HepG2 (cell line): ENCODE results near the gene INPP1. TPM values are rescaled to one million over a fixed set of nuclear protein-coding genes. Genes with fewer than 3 reads are reported as not detected.

Source experiments
- ATAC-seq: fragments of 200-7000 bp; cut with Tn5 transposase; 3 replicates; pipeline ENCODE4 v1.9.1; 2020; ENCODE audit warnings: mild to moderate bottlenecking, moderate library complexity
- BruUV-seq: library from RNA; stranded (reverse); fragments of 400-500 nt; replicated peaks from 2 replicates; lab custom pipeline; 2021; lab: Mats Ljungman, UMichigan
- CTCF ChIA-PET: fragments of 300-600 bp; formaldehyde crosslinking; extraction: SDS; loops from one replicate; lab custom pipeline; 2021; ENCODE audit warnings: low total read pairs, inconsistent platforms, low intra/inter-chr PET ratio; lab: Yijun Ruan, JAX
- POLR2A ChIA-PET: fragments of 350-600 bp; sonication (Branson Sonifier 250); formaldehyde crosslinking; loops from one replicate; lab custom pipeline; 2020; ENCODE audit warnings: antibody characterized with exemption, inconsistent platforms; lab: Yijun Ruan, JAX
- DNase-seq: peaks from one replicate; pipeline ENCODE4 v3.0.0-alpha.2; 2015; ENCODE audit warnings: low spot score
- FAIRE-seq: peaks from 3 replicates; lab custom pipeline; 2011; peaks lifted over from hg19 to GRCh38; lab: Jason Lieb, UNC
- H2AFZ ChIP-seq: one replicate; pipeline ENCODE4 v1.6.1; 2011; ENCODE audit warnings: low read length, inconsistent platforms
- H3K27ac ChIP-seq: fragments of 300-600 bp; 3 replicates; pipeline ENCODE4 v1.8.0; 2011; ENCODE audit warnings: mixed run types, mild to moderate bottlenecking, mixed read lengths, low read length, inconsistent platforms; ENCODE audit not compliant: insufficient read depth; ENCODE audit errors: extremely low read length
- H3K27me3 ChIP-seq, 2 experiments: fragments of 200-600 bp in 1 of 2; 2 replicates in 1 of 2; 3 replicates in 1 of 2; pipeline versions ENCODE4 v1.6.0 to v1.8.0; 2011; ENCODE audit warnings: low read length in 2 of 2, mild to moderate bottlenecking in 2 of 2, moderate library complexity in 2 of 2, inconsistent platforms in 1 of 2; ENCODE audit not compliant: insufficient read depth in 2 of 2, control insufficient read depth in 1 of 2
- H3K36me3 ChIP-seq, 2 experiments: fragments of 200-600 bp in 1 of 2; replicated peaks in 1 of 2; 2 replicates in 1 of 2; 3 replicates in 1 of 2; pipeline versions ENCODE4 v1.5.1 to v1.8.0; 2011; ENCODE audit warnings: low read length in 2 of 2, inconsistent platforms in 1 of 2; ENCODE audit not compliant: insufficient read depth in 2 of 2, control insufficient read depth in 1 of 2
- H3K4me1 ChIP-seq: 2 replicates; pipeline ENCODE4 v1.5.1; 2012; ENCODE audit warnings: low read length, inconsistent platforms; ENCODE audit not compliant: insufficient read depth
- H3K4me2 ChIP-seq: 2 replicates; pipeline ENCODE4 v1.6.0; 2011; ENCODE audit warnings: low read depth, low read length, inconsistent platforms
- H3K4me3 ChIP-seq, 3 experiments: fragments of 200-600 bp in 1 of 3; sonication (generic), shearing (Covaris generic) in 1 of 3; replicated peaks in 1 of 3; 2 replicates each; pipeline ENCODE4 v1.5.1; 2011 to 2016; ENCODE audit warnings: low read length in 3 of 3, inconsistent platforms in 2 of 3, low read depth in 2 of 3, mild to moderate bottlenecking in 2 of 3, control low read depth in 1 of 3, mixed read lengths in 1 of 3; ENCODE audit not compliant: insufficient read depth in 1 of 3
- H3K79me2 ChIP-seq: one replicate; pipeline ENCODE4 v1.6.1; 2011; ENCODE audit warnings: low read length, inconsistent platforms; ENCODE audit not compliant: insufficient read depth
- H3K9ac ChIP-seq: 2 replicates; pipeline ENCODE4 v1.6.0; 2011; ENCODE audit warnings: mild to moderate bottlenecking, low read depth, low read length, inconsistent platforms; ENCODE audit not compliant: insufficient read depth
- H3K9me3 ChIP-seq: 2 replicates; pipeline ENCODE4 v1.5.1; 2012; ENCODE audit warnings: mild to moderate bottlenecking, low read length
- H4K20me1 ChIP-seq: 2 replicates; pipeline ENCODE4 v1.6.0; 2011; ENCODE audit warnings: inconsistent platforms, mild to moderate bottlenecking, low read length, moderate library complexity; ENCODE audit not compliant: insufficient read depth
- ERF ChIP-seq: IDR thresholded peaks from 2 replicates; pipeline ENCODE4 v1.6.1; 2018; ENCODE audit warnings: missing biosample characterization, missing genetic modification reagents
- GMEB2 ChIP-seq: IDR thresholded peaks from 2 replicates; pipeline ENCODE4 v1.6.1; 2016; ENCODE audit warnings: missing biosample characterization, missing genetic modification reagents, low read depth
- HOXA5 ChIP-seq: sonication (generic); formaldehyde crosslinking; IDR thresholded peaks from 2 replicates; pipeline ENCODE4 v1.4.0; 2020; ENCODE audit warnings: missing genetic modification reagents
- KLF12 ChIP-seq: sonication (generic); formaldehyde crosslinking; IDR thresholded peaks from 2 replicates; pipeline ENCODE4 v1.4.0; 2020; ENCODE audit warnings: missing genetic modification reagents, borderline replicate concordance
- RAD51 ChIP-seq: fragments of 450-650 bp; IDR thresholded peaks from 2 replicates; pipeline ENCODE4 v1.6.1; 2016; ENCODE audit warnings: borderline replicate concordance
- RORA ChIP-seq: sonication (generic); formaldehyde crosslinking; IDR thresholded peaks from 2 replicates; pipeline ENCODE4 v1.5.0; 2020; ENCODE audit warnings: mild to moderate bottlenecking, missing genetic modification reagents, moderate library complexity
- TBX3 ChIP-seq: fragments of 450-650 bp; IDR thresholded peaks from 2 replicates; pipeline ENCODE4 v1.6.1; 2017; ENCODE audit warnings: antibody characterized with exemption, mild to moderate bottlenecking, inconsistent platforms, borderline replicate concordance
- TGIF2 ChIP-seq: IDR thresholded peaks from 2 replicates; pipeline ENCODE4 v1.6.1; 2016; ENCODE audit warnings: control low read depth, missing compliant biosample characterization
- ZNF101 ChIP-seq: sonication (generic); formaldehyde crosslinking; IDR thresholded peaks from 2 replicates; pipeline ENCODE4 v1.4.0; 2020; ENCODE audit warnings: mild to moderate bottlenecking, low read depth, missing genetic modification reagents, borderline replicate concordance
- ZNF720 ChIP-seq: sonication (generic); formaldehyde crosslinking; IDR thresholded peaks from 2 replicates; pipeline ENCODE4 v1.4.0; 2020; ENCODE audit warnings: missing genetic modification reagents
- ZNF782 ChIP-seq: sonication (generic); formaldehyde crosslinking; IDR thresholded peaks from 2 replicates; pipeline ENCODE4 v1.4.0; 2020; ENCODE audit warnings: missing genetic modification reagents, mild to moderate bottlenecking, borderline replicate concordance
- WGBS: methylation state at CpG from one replicate; pipeline ENCODE4 v1.1.6; 2017; ENCODE audit warnings: low lambda C conversion rate; 5-methylcytosine and 5-hydroxymethylcytosine counted together
- in situ Hi-C: cut with HindIII; loops from 2 replicates; pipeline ENCODE4 v1.10.0; 2017; ENCODE audit warnings: low pct_unique_long_range_greater_than_20kb; ENCODE audit not compliant: extremely low pct_ligation_motif_present
- intact Hi-C: fragments of 100-400 bp; cut with micrococcal nuclease; formaldehyde crosslinking; loops from one replicate; pipeline ENCODE4 v1.10.0; 2022; ENCODE audit not compliant: unreplicated experiment
- polyA plus RNA-seq, 8 experiments: library from polyadenylated mRNA; depleted of rRNA in 3 of 8; stranded (reverse) in 7 of 8; unstranded in 1 of 8; fragments of >200 nt; fragmentation: Illumina TruSeq in 4 of 8; extraction: Trizol in 4 of 8; gene quantifications; 2 replicates each; pipeline versions ENCODE4 v1.2.1 to v1.2.3, GENCODE V29; 2011 to 2016; ENCODE audit warnings: low read depth in 4 of 8, missing spikeins in 1 of 8, mixed read lengths in 1 of 8; ENCODE audit not compliant: insufficient read depth in 1 of 8
- total RNA-seq, 5 experiments: library from RNA; depleted of rRNA; stranded (reverse); fragments of >200 nt; fragmentation: Illumina TruSeq; extraction: Trizol; gene quantifications; 2 replicates each; pipeline ENCODE4 v1.2.3, GENCODE V29; 2016; ENCODE audit warnings: low read depth in 1 of 5
- TF ChIP-seq, protein P1 (sequence below): sonication (generic); formaldehyde crosslinking; IDR thresholded peaks from 2 replicates; pipeline ENCODE4 v1.5.0; 2020; ENCODE audit warnings: missing genetic modification reagents, mild to moderate bottlenecking, borderline replicate concordance
- TF ChIP-seq, protein P2 (sequence below): sonication (generic); formaldehyde crosslinking; IDR thresholded peaks from 2 replicates; pipeline ENCODE4 v1.4.0; 2020; ENCODE audit warnings: mild to moderate bottlenecking, missing genetic modification reagents

The INPP1 gene
- total and polyA plus RNA-seq, 2 of the 13 experiments (the other 11 are each of a cell fraction or from before 2014, with no cell fraction given): 10.0 to 13.3 TPM

- Histone ChIP-seq H4K20me1 (no peaks in the 10 kb centered on the region), H3K4me1 (0 out of 2 replicates have a peak, but pooled peaks cover 6% of the 10 kb centered on the region), H3K27ac (no peak overlapping the region), H3K79me2 (no peaks in the 10 kb centered on the region), H3K9me3 (no peaks in the 10 kb centered on the region), H3K4me3 (no peak overlapping the region), H3K4me2 (no peak overlapping the region), H3K9ac (no peak overlapping the region), H3K36me3 (no peaks in the 10 kb centered on the region), H2AFZ (no peak overlapping the region), H3K27me3 (no peaks in the 10 kb centered on the region; a peak in 1 of 5 replicates)
- ChIA-PET POLR2A (no interaction called here), CTCF (no interaction called here)
- in situ Hi-C loops (no loop called here), intact Hi-C loops (no loop called here)
- DNase-seq: no peak
- no TSS peak for BruUV-seq
- no peak for ATAC-seq
- no peak for TF ChIP-seq HOXA5 (CRISPR knock-in tag)
- TF ChIP-seq, protein P1, sequence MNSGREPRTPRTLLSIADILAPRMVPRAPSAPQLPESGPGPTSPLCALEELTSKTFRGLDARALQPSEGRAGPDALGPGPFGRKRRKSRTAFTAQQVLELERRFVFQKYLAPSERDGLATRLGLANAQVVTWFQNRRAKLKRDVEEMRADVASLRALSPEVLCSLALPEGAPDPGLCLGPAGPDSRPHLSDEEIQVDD (CRISPR knock-in tag): no peak
- no peak for TF ChIP-seq GMEB2 (CRISPR knock-in tag)
- no peak for TF ChIP-seq TBX3
- TF ChIP-seq TGIF2 (CRISPR knock-in tag): no peak
- no peak for TF ChIP-seq ERF (CRISPR knock-in tag)
- no peak for TF ChIP-seq KLF12 (CRISPR knock-in tag)
- no peak for TF ChIP-seq ZNF782 (CRISPR knock-in tag)
- TF ChIP-seq, protein P2, sequence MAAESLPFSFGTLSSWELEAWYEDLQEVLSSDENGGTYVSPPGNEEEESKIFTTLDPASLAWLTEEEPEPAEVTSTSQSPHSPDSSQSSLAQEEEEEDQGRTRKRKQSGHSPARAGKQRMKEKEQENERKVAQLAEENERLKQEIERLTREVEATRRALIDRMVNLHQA (CRISPR knock-in tag): no peak
- TF ChIP-seq ZNF101 (CRISPR knock-in tag): no peak
- TF ChIP-seq RAD51: no peak
- no peak for TF ChIP-seq ZNF720 (CRISPR knock-in tag)
- no peak for TF ChIP-seq RORA (CRISPR knock-in tag)
- no peak for FAIRE-seq
- WGBS: 67% methylated on average over 1 of the region's 1 CpG
Observed at GRCh38 chr2:190418727-190419126, 75.3 kb downstream of the INPP1 start.
